Neural crest cell (in vitro differentiated cells): ENCODE measurements around the gene RNF39. TPM values are rescaled to one million over a fixed set of nuclear protein-coding genes. Genes with fewer than 3 reads are reported as not detected.
A peak's percentile ranks its signal among the peaks of the same experiment; 100 is the strongest.

ENCODE experiments used
- DNase-seq: peaks from one replicate; pipeline ENCODE4 v3.0.0; 2021; ENCODE audit warnings: low read depth, mixed read lengths, low spot score
- H3K27ac Mint-ChIP-seq: one replicate; pipeline ENCODE4 v1.8.0; 2021; ENCODE audit warnings: mild to moderate bottlenecking, mixed read lengths; ENCODE audit not compliant: unreplicated experiment
- H3K27me3 Mint-ChIP-seq: 2 replicates; pipeline ENCODE4 v1.8.0; 2021; ENCODE audit warnings: low read depth, mild to moderate bottlenecking, mixed read lengths
- H3K36me3 Mint-ChIP-seq: 2 replicates; pipeline ENCODE4 v1.8.0; 2021; ENCODE audit warnings: low read depth, mild to moderate bottlenecking, mixed read lengths
- H3K4me1 Mint-ChIP-seq: 2 replicates; pipeline ENCODE4 v1.8.0; 2021; ENCODE audit warnings: mixed read lengths
- H3K4me3 Mint-ChIP-seq: one replicate; pipeline ENCODE4 v1.8.0; 2021; ENCODE audit warnings: mild to moderate bottlenecking, mixed read lengths
- H3K9me3 Mint-ChIP-seq: 2 replicates; pipeline ENCODE4 v1.8.0; 2021; ENCODE audit warnings: mixed read lengths
- total RNA-seq: library from RNA; stranded (reverse); gene quantifications from 2 replicates; pipeline ENCODE4 v1.2.1, GENCODE V29; 2021
- TF ChIP-seq, protein P1 (sequence below): fragments of 200-600 bp; sonication (generic); conservative IDR thresholded peaks from 2 replicates; pipeline ENCODE4 v1.5.0; 2021; ENCODE audit warnings: antibody characterized with exemption, mild to moderate bottlenecking

Gene RNF39
- total RNA-seq, 1 donor from 2014 or later, result not detected

- H3K4me3 Mint-ChIP-seq, result peak within 1 kb of the TSS; percentile 96
- H3K27me3 Mint-ChIP-seq, result peaks cover 36% of the 10 kb centered on the region
- H3K9me3 Mint-ChIP-seq, result no peaks in the 10 kb centered on the region
- peaks cover 14% of the 10 kb centered on the region for H3K36me3 Mint-ChIP-seq
- DNase-seq, result peak; percentile 91
- peak within 1 kb of the TSS; percentile 95 for H3K27ac Mint-ChIP-seq
- TF ChIP-seq, protein P1, sequence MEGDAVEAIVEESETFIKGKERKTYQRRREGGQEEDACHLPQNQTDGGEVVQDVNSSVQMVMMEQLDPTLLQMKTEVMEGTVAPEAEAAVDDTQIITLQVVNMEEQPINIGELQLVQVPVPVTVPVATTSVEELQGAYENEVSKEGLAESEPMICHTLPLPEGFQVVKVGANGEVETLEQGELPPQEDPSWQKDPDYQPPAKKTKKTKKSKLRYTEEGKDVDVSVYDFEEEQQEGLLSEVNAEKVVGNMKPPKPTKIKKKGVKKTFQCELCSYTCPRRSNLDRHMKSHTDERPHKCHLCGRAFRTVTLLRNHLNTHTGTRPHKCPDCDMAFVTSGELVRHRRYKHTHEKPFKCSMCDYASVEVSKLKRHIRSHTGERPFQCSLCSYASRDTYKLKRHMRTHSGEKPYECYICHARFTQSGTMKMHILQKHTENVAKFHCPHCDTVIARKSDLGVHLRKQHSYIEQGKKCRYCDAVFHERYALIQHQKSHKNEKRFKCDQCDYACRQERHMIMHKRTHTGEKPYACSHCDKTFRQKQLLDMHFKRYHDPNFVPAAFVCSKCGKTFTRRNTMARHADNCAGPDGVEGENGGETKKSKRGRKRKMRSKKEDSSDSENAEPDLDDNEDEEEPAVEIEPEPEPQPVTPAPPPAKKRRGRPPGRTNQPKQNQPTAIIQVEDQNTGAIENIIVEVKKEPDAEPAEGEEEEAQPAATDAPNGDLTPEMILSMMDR, result no peak
- H3K4me1 Mint-ChIP-seq, result peaks cover 39% of the 10 kb centered on the region
These were observed 8.8 kb downstream of the RNF39 start, which contains the start of gene PPP1R11 for GRCh38 chr6:30066577-30067459. Gene PPP1R11 (plus strand): TSS chr6:30067198. CDS start chr6:30067411, 213 bp downstream.

- TF ChIP-seq, protein P1, result no peak
- Mint-ChIP-seq H3K4me1 (peaks cover 41% of the 10 kb centered on the region), H3K27me3 (peaks cover 31% of the 10 kb centered on the region), H3K4me3 (peak overlapping the region; percentile 96), H3K27ac (peak overlapping the region; percentile 82), H3K9me3 (no peaks in the 10 kb centered on the region), H3K36me3 (peaks cover 14% of the 10 kb centered on the region)
- DNase-seq, result no peak
These were observed 9.5 kb downstream of the RNF39 start for GRCh38 chr6:30066082-30066481.

DNA sequence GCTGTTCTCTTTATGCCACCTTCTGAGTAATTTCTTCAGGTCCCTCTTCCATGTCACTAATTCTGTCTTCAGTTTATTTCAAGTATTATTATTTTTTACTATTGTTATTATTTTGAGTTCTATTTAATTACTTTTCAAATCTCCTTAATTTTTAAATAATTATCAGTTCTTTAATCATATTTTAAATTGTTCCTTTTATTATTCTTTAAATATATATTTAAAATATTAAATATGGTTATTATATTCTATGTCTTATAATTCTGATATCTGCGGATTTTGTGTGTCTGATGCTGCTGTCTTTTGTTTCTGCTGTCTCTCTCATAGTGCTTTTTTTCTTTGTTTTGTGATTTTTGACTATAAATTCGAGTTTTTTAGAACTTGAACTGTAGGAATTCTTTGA, 12.3 kb downstream of the RNF39 start:
- peak overlapping the region; percentile 99 for H3K4me3 Mint-ChIP-seq
- H3K36me3 Mint-ChIP-seq, result peaks cover 2% of the 10 kb centered on the region
- TF ChIP-seq, protein P1, result no peak
- H3K9me3 Mint-ChIP-seq, result no peaks in the 10 kb centered on the region
- H3K27me3 Mint-ChIP-seq, result peaks cover 8% of the 10 kb centered on the region
- DNase-seq, result no peak
- H3K4me1 Mint-ChIP-seq, result peaks cover 42% of the 10 kb centered on the region
- no peak overlapping the region for H3K27ac Mint-ChIP-seq

DNA sequence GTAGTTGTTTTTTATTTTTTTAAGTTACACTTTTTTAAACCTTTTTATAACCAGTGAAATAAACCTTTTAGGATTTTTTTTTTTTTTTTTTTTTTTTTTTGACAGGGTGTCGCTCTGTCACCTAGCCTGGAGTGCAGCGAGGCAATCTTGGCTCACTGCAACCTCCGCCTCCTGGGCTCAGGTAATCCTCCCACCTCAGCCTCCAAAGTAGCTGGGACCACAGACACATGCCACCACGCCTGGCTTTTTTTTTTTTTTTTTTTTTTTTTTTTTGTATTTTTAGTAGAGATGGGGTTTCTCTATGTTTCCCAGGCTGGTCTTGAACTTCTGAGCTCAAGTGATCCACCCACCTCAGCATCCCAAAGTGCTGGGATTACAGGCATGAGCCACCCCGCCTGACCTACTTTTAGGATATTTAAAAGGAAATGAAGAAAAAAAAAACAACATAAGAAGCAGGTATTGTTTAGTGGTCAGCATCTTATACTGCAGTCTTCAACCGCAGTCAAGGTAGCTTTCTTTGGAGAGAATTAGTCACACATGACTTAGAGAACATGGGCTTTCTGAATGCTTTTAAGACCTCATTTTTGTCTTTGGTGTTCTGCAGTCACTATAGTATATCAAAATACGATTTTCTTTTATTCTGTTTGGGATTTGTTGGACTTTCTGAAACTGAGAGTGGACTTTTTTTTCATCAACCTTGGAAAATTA, 12.9 kb downstream of the RNF39 start:
- Mint-ChIP-seq H3K4me1 (peaks cover 35% of the 10 kb centered on the region), H3K27ac (no peak overlapping the region), H3K9me3 (no peaks in the 10 kb centered on the region), H3K27me3 (peaks cover 6% of the 10 kb centered on the region), H3K36me3 (peaks cover 2% of the 10 kb centered on the region), H3K4me3 (peak overlapping the region; percentile 99)
- TF ChIP-seq, protein P1, result no peak
- DNase-seq, result no peak

DNA sequence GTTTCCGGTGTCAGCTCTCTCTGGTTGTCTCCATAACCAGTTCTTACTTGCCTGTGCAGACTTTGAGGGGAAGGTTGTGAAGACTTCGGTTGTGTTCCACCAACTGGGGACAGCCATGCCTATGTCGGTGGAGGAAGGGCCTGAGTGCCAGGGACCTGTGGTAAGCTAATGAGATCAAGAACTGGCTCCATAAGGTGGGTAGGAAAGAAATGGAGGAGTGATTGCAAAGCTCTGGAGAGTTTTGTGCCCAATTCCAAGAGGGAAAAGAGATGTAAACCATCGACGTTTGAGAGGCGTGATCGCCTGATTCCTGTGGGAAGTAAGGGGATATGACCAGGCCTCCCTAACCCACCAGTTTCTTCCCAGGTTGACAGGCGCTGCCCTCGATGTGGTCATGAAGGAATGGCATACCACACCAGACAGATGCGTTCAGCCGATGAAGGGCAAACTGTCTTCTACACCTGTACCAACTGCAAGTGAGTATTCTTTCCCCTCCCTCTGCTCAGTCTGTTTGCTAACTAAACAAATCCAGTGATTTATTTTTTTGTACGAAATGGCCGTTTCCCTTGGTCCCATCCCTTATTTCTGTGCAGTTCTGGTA, 13.6 kb downstream of the RNF39 start:
- no peak for DNase-seq
- H3K4me3 Mint-ChIP-seq, result peak overlapping the region; percentile 99

More for the DNA sequence above, 13.6 kb downstream of the RNF39 start:
- Mint-ChIP-seq H3K9me3 (no peaks in the 10 kb centered on the region), H3K36me3 (peaks cover 2% of the 10 kb centered on the region), H3K27ac (peak overlapping the region; percentile 98), H3K4me1 (peaks cover 29% of the 10 kb centered on the region), H3K27me3 (peaks cover under 1% of the 10 kb centered on the region)
- TF ChIP-seq, protein P1, result no peak
